Vagina (tissue), 2 donors: ENCODE measurements around the gene DPYD. TPM values are rescaled to one million over a fixed set of nuclear protein-coding genes. Genes with fewer than 3 reads are reported as not detected.
A peak's percentile ranks its signal among the peaks of the same experiment; 100 is the strongest.

Experiments
- DNase-seq, 2 donors: peaks; one replicate each; pipeline ENCODE4 v3.0.0-alpha.2; 2017; ENCODE audit errors: extremely low spot score in 2 of 2
- H3K27ac ChIP-seq: fragments of 200-600 bp; sonication (generic); one replicate; pipeline ENCODE4 v1.5.1; 2019
- H3K27me3 ChIP-seq: fragments of 200-600 bp; sonication (generic); one replicate; pipeline ENCODE4 v1.5.1; 2019
- H3K36me3 ChIP-seq, 2 donors: fragments of 200-600 bp; sonication (generic); one replicate each; pipeline ENCODE4 v1.5.1; 2017 to 2019
- H3K4me1 ChIP-seq: fragments of 200-600 bp; sonication (generic); one replicate; pipeline ENCODE4 v1.5.1; 2019
- H3K4me3 ChIP-seq, 2 donors: fragments of 200-600 bp; sonication (generic); 1 replicate in 1 of 2; 2 replicates in 1 of 2; pipeline ENCODE4 v1.5.1; 2016 to 2019
- H3K9me3 ChIP-seq: fragments of 200-600 bp; sonication (generic); one replicate; pipeline ENCODE4 v1.5.1; 2019
- POLR2A ChIP-seq, 2 donors: fragments of 450-650 bp; IDR thresholded peaks; one replicate each; pipeline ENCODE4 v1.6.1; 2017; ENCODE audit warnings: antibody characterized with exemption in 2 of 2, mild to moderate bottlenecking in 2 of 2, moderate library complexity in 2 of 2
- POLR2AphosphoS5 ChIP-seq, 2 donors: sonication (generic); formaldehyde crosslinking; IDR thresholded peaks; one replicate each; pipeline ENCODE4 v1.9.0; 2017; ENCODE audit warnings: antibody characterized with exemption in 2 of 2, mild to moderate bottlenecking in 2 of 2, low read depth in 1 of 2; ENCODE audit not compliant: insufficient read depth in 1 of 2
- intact Hi-C: fragments of 100-400 bp; cut with DNase I; formaldehyde crosslinking; loops from one replicate; pipeline ENCODE4 v1.15.1; 2023
- total RNA-seq: library from RNA; depleted of rRNA; stranded (reverse); fragments of >200 nt; gene quantifications from one replicate; pipeline ENCODE4 v1.2.3, GENCODE V29; 2016
- TF ChIP-seq, protein P1 (sequence below), 3 experiments: fragments of 450-650 bp in 2 of 3; fragments of 200-600 bp in 1 of 3; sonication (generic) in 1 of 3; IDR thresholded peaks; one replicate each; pipeline ENCODE4 v1.5.1; 2017 to 2019; ENCODE audit warnings: antibody characterized with exemption in 3 of 3, mild to moderate bottlenecking in 2 of 3, moderate library complexity in 2 of 3

Gene DPYD
- total RNA-seq, 1 donor from 2014 or later = 45.7 TPM

GRCh38 chr1:97802011-97802410 lies 118.8 kb downstream of the DPYD start:
- no peak for TF ChIP-seq POLR2AphosphoS5 (IDR thresholded peaks at IDR 0.05; ENCODE audit: insufficient read depth in 1 of 2, low read depth in 1 of 2)
- no peak for TF ChIP-seq POLR2A (IDR thresholded peaks at IDR 0.05)
- TF ChIP-seq, protein P1, sequence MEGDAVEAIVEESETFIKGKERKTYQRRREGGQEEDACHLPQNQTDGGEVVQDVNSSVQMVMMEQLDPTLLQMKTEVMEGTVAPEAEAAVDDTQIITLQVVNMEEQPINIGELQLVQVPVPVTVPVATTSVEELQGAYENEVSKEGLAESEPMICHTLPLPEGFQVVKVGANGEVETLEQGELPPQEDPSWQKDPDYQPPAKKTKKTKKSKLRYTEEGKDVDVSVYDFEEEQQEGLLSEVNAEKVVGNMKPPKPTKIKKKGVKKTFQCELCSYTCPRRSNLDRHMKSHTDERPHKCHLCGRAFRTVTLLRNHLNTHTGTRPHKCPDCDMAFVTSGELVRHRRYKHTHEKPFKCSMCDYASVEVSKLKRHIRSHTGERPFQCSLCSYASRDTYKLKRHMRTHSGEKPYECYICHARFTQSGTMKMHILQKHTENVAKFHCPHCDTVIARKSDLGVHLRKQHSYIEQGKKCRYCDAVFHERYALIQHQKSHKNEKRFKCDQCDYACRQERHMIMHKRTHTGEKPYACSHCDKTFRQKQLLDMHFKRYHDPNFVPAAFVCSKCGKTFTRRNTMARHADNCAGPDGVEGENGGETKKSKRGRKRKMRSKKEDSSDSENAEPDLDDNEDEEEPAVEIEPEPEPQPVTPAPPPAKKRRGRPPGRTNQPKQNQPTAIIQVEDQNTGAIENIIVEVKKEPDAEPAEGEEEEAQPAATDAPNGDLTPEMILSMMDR (IDR thresholded peaks at IDR 0.05) = no peak

GRCh38 chr1:97797403-97798183 lies 123.2 kb downstream of the DPYD start:
- DNase-seq = no peak
- H3K9me3 ChIP-seq = no peaks in the 10 kb centered on the region
- no peaks in the 10 kb centered on the region for H3K27me3 ChIP-seq
- peak overlapping the region; percentile 45 for H3K27ac ChIP-seq
- intact Hi-C loops = no loop called here
- H3K4me3 ChIP-seq = no peak overlapping the region
- H3K36me3 ChIP-seq = no peaks in the 10 kb centered on the region
- TF ChIP-seq POLR2AphosphoS5 (IDR thresholded peaks at IDR 0.05; ENCODE audit: insufficient read depth in 1 of 2, low read depth in 1 of 2) = peak in 1 of 2 donors; percentile 67
- TF ChIP-seq POLR2A (IDR thresholded peaks at IDR 0.05) = no peak
- peaks cover 10% of the 10 kb centered on the region for H3K4me1 ChIP-seq

More at GRCh38 chr1:97802011-97802410, 118.8 kb downstream of the DPYD start:
- intact Hi-C loops = no loop called here
- H3K9me3 ChIP-seq = no peaks in the 10 kb centered on the region
- no peaks in the 10 kb centered on the region for H3K27me3 ChIP-seq
- no peak for DNase-seq
- no peak overlapping the region for H3K4me3 ChIP-seq
- H3K4me1 ChIP-seq = peaks cover 15% of the 10 kb centered on the region
- H3K36me3 ChIP-seq = no peaks in the 10 kb centered on the region
- H3K27ac ChIP-seq = no peak overlapping the region

DNA sequence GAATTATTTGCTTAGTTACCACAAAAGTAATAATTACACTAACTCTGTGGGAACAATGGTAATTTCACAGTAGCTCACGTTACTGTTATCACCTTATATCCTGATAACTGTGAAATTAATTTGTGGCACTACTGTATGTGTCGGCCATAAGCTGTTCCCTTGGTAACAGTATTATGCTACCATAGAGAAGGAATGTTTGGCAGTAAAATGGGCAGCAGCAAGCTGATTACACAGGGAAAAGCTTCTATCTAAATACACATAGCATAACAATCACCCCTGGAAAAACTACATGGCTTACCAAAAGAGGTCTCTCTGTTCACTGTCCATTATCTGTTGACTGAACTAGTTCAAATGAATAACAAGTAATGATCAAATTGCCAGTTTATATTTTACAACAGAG lies 124.1 kb downstream of the DPYD start:
- peaks cover 10% of the 10 kb centered on the region for H3K4me1 ChIP-seq
- no peak overlapping the region for H3K4me3 ChIP-seq
- DNase-seq = no peak
- TF ChIP-seq POLR2A (IDR thresholded peaks at IDR 0.05) (no peak), POLR2AphosphoS5 (IDR thresholded peaks at IDR 0.05; ENCODE audit: insufficient read depth in 1 of 2, low read depth in 1 of 2) (no peak)
- TF ChIP-seq, protein P1 (IDR thresholded peaks at IDR 0.05) = no peak
- no peaks in the 10 kb centered on the region for H3K36me3 ChIP-seq
- intact Hi-C loops = no loop called here
- H3K9me3 ChIP-seq = no peaks in the 10 kb centered on the region
- H3K27me3 ChIP-seq = no peaks in the 10 kb centered on the region
- no peak overlapping the region for H3K27ac ChIP-seq

DNA sequence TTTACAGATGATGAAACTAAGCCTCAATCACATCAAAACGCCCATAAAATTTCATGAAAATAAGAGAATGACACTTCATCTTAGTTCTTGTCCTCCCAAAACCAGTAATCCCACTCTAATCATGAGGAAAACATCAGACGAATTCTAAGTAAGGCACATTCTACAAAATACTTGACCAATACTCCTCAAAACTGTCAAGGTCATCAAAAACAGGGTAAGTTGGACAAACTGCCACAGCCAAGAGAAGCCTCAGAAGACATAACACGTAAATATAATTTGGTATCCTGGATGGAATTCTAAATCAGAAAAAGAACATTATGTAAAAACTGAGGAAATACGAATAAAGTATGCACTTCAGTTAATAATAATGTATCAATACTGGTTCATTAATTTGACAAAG lies 128.2 kb downstream of the DPYD start:
- Histone ChIP-seq H3K27me3 (no peaks in the 10 kb centered on the region), H3K36me3 (no peaks in the 10 kb centered on the region), H3K27ac (no peak overlapping the region), H3K9me3 (no peaks in the 10 kb centered on the region), H3K4me1 (peaks cover 10% of the 10 kb centered on the region), H3K4me3 (no peak overlapping the region)
- intact Hi-C loops = no loop called here
- no peak for TF ChIP-seq POLR2AphosphoS5 (IDR thresholded peaks at IDR 0.05; ENCODE audit: insufficient read depth in 1 of 2, low read depth in 1 of 2)
- no peak for TF ChIP-seq POLR2A (IDR thresholded peaks at IDR 0.05)
- TF ChIP-seq, protein P1 (IDR thresholded peaks at IDR 0.05) = no peak
- DNase-seq = no peak

DNA sequence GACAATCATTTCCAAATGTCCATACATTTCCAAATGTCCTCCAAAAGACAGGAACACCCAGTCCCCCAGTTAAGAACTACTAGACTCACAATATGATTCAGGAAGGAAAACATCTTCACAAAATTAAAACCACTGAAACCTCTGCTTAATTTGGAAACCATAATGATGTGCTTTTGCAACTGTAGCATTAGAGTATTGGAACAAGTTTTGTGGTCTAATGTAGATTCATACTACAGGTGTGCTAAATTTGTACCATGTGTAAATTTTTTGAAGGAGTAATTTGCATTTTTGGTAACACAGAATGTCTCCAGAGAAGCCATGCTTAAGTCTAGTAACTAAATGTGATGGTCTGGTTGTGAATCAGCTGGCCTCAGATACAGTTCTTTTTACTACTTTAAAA lies 129.6 kb downstream of the DPYD start:
- intact Hi-C loops = no loop called here
- no peak for DNase-seq
- no peak overlapping the region for H3K27ac ChIP-seq
- H3K27me3 ChIP-seq = no peaks in the 10 kb centered on the region
- no peaks in the 10 kb centered on the region for H3K9me3 ChIP-seq
- no peaks in the 10 kb centered on the region for H3K4me1 ChIP-seq
- H3K36me3 ChIP-seq = no peaks in the 10 kb centered on the region
- H3K4me3 ChIP-seq = no peak overlapping the region
- no peak for TF ChIP-seq POLR2AphosphoS5 (IDR thresholded peaks at IDR 0.05; ENCODE audit: insufficient read depth in 1 of 2, low read depth in 1 of 2)
- TF ChIP-seq POLR2A (IDR thresholded peaks at IDR 0.05) = no peak
- TF ChIP-seq, protein P1 (IDR thresholded peaks at IDR 0.05) = no peak
